ENCODE measurements around the gene CCNG2.

CCNG2 gene

GRCh38 chr4:77178560-77178959 lies 21.6 kb downstream of the CCNG2 start:
- no peak for DNase-seq

GRCh38 chr4:77179519-77179918 lies 22.5 kb downstream of the CCNG2 start:
- no peak for DNase-seq

- DNase-seq, result no peak
These were observed 24.7 kb downstream of the CCNG2 start for GRCh38 chr4:77181720-77182119.

GRCh38 chr4:77183777-77184420 lies 26.9 kb downstream of the CCNG2 start:
- DNase-seq, result no peak

- DNase-seq, result no peak
These were observed 28.0 kb downstream of the CCNG2 start for GRCh38 chr4:77184974-77185373.

- DNase-seq, result no peak
These were observed 28.7 kb downstream of the CCNG2 start for GRCh38 chr4:77185686-77186085.

- no peak for DNase-seq
These were observed 30.3 kb downstream of the CCNG2 start for GRCh38 chr4:77187322-77187721.

GRCh38 chr4:77188498-77189220 lies 31.7 kb downstream of the CCNG2 start:
- no peak for DNase-seq

- no peak for DNase-seq
These were observed 32.4 kb downstream of the CCNG2 start for GRCh38 chr4:77189412-77189811.

- DNase-seq, result no peak
These were observed 33.0 kb downstream of the CCNG2 start for GRCh38 chr4:77190053-77190452.

GRCh38 chr4:77193046-77193445 lies 36.0 kb downstream of the CCNG2 start:
- DNase-seq, result no peak

GRCh38 chr4:77193511-77194102 lies 36.6 kb downstream of the CCNG2 start:
- DNase-seq, result no peak

GRCh38 chr4:77194366-77194765 lies 37.4 kb downstream of the CCNG2 start:
- DNase-seq, result no peak

GRCh38 chr4:77194989-77195388 lies 38.0 kb downstream of the CCNG2 start:
- no peak for DNase-seq

GRCh38 chr4:77196866-77197265 lies 39.9 kb downstream of the CCNG2 start:
- no peak for DNase-seq

GRCh38 chr4:77197361-77197760 lies 40.4 kb downstream of the CCNG2 start:
- DNase-seq, result no peak

GRCh38 chr4:77197831-77198230 lies 40.8 kb downstream of the CCNG2 start:
- DNase-seq, result no peak

- no peak for DNase-seq
These were observed 42.3 kb downstream of the CCNG2 start for GRCh38 chr4:77199276-77199675.

GRCh38 chr4:77199701-77200100 lies 42.7 kb downstream of the CCNG2 start:
- no peak for DNase-seq

GRCh38 chr4:77201343-77201742 lies 44.3 kb downstream of the CCNG2 start:
- DNase-seq, result no peak

- no peak for DNase-seq
These were observed 44.9 kb downstream of the CCNG2 start for GRCh38 chr4:77201857-77202256.

- no peak for DNase-seq
These were observed 45.5 kb downstream of the CCNG2 start for GRCh38 chr4:77202491-77202890.

- DNase-seq, result peak; percentile 56 to 79
These were observed 46.6 kb downstream of the CCNG2 start for GRCh38 chr4:77203380-77204197.
